RPMI7951 (cell line): ENCODE measurements around the gene BTBD19. TPM values are rescaled to one million over a fixed set of nuclear protein-coding genes. Genes with fewer than 3 reads are reported as not detected.
"Not testable (repeated sequence)": the region's sequence is repeated elsewhere in the genome, so short reads cannot be mapped to it uniquely, and the experiment has no call there.

Experiments
- DNase-seq: peaks from one replicate; pipeline ENCODE4 v3.0.0-alpha.2; 2012; ENCODE audit warnings: low read depth
- total RNA-seq: library from RNA; depleted of rRNA; stranded (reverse); fragments of >200 nt; shearing (Covaris generic); gene quantifications from 2 replicates; pipeline ENCODE4 v1.2.3, GENCODE V29; 2014

Gene BTBD19
- total RNA-seq, 1 experiment from 2014 or later = 5.0 TPM

GRCh38 chr1:44828003-44828651 lies 19.8 kb downstream of the BTBD19 start:
- no peak for DNase-seq

DNA sequence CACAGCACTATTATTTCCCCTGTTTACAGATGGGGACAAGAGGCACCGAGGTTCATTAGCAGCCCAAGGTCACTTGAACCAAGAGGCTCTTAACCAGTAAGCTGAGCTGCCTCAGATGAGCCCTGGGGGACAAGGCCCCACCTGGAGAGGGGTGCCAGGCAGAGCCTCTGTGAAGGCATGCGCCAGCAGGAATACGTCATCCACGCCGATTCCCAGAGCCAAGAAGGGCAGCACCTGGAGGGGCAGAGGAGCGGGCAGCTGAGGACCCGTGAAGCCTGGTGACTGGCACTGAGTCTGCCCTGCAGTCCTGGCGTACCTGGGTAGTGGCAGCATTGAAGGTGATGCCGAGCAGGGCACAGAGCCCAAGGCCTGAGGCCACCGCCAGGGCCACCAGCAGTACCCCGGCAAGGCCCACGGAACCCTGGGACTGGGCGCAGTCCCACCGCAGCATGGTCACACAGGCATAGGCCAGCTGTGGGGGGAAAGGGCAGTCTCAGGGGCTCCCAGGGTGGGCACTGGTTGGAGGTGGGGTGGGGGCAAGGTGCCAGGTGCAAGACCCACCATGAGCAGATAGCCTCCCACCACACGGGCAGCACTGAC lies 20.6 kb downstream of the BTBD19 start:
- DNase-seq = no peak

GRCh38 chr1:44829506-44830384 lies 21.4 kb downstream of the BTBD19 start:
- DNase-seq = no peak

DNA sequence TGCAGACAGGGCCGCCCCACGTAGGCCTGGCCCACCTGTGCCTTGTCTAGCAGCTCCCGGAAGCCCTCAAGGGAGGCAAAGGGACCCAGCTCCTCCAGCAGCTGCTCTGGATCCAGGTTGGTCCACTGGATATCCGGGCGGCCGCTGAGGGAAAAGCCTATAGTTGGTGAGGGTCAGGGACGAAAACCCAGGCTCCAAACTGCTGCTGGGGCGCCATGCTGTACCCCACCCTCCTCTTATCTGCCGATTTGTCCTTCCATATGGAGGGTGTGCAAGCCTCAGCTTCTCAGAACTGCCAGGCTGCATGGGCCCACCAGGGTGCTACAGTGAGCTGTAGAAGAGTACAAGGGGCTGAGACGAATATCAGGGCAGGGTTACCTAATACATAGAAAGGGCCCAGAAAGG lies 22.6 kb downstream of the BTBD19 start:
- no peak for DNase-seq

GRCh38 chr1:44831516-44831915 lies 23.2 kb downstream of the BTBD19 start:
- no peak for DNase-seq

DNA sequence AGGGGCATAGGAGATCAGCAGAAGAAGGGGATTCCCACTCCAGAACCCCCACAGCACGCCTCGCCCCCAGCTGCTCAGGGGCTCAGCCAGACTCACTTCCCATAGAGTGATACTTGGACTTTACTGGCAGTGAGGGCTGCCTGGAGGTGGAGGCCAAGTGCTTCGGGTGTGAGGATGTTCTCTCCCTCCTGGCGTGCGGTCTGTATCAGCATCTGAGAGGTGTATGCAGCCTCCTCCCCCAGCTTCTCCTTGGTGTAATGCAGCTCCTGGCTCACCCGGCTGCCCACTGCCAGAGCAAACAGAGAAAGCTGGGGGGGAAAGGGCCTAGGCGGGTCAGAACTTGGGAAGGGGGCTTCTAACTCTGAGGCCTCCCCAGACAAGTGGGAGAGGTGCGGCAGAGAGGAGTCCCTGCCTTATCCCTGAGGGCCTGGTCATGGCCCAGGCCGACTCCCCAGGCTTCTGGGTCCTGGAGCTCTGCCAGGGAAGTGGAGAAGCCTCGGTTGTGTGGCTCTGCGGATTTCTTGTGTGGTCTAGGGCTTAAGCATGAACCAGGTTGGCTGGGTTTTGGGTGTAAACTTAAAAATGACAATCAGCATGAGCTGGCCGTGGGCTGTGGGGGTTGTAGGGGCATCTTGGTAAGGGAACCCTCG lies 23.9 kb downstream of the BTBD19 start:
- DNase-seq = no peak

GRCh38 chr1:44834328-44834727 lies 26.0 kb downstream of the BTBD19 start:
- DNase-seq = no peak

- peak; percentile 76 for DNase-seq
Observed at GRCh38 chr1:44835738-44836675, 27.7 kb downstream of the BTBD19 start.

- DNase-seq = not testable (repeated sequence)
Observed at GRCh38 chr1:44838294-44838693, 30.0 kb downstream of the BTBD19 start.

DNA sequence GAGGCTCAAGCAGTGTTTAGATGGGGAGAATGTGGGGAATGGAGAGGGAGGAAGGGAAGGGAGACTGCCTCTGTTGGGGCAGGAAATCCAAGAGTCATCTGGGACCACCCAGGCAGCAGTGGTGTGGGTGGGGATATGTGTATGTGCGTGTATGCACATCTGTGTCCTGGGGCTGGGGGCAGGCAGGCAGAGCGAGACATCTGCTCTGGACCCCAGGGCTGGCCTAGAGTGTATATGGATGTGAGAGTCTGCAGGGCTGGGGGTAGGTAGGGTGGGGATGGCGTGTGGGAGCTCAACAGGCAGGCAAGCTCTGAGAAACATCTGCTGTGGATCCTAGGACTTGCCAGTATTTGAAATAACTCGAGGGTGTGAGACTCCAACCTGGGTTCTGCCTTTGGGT lies 31.3 kb downstream of the BTBD19 start:
- no peak for DNase-seq

- DNase-seq = no peak
Observed at GRCh38 chr1:44842486-44842861, 34.2 kb downstream of the BTBD19 start.

- peak; percentile 83 for DNase-seq
Observed at GRCh38 chr1:44842862-44843655, 34.7 kb downstream of the BTBD19 start, which contains the start of gene PTCH2. PTCH2 (minus strand) TSS chr1:44843253; CDS start chr1:44842932, 321 bp downstream.

- no peak for DNase-seq
Observed at GRCh38 chr1:44846985-44847384, 38.7 kb downstream of the BTBD19 start.

- DNase-seq = no peak
Observed at GRCh38 chr1:44847845-44848244, 39.5 kb downstream of the BTBD19 start.

DNA sequence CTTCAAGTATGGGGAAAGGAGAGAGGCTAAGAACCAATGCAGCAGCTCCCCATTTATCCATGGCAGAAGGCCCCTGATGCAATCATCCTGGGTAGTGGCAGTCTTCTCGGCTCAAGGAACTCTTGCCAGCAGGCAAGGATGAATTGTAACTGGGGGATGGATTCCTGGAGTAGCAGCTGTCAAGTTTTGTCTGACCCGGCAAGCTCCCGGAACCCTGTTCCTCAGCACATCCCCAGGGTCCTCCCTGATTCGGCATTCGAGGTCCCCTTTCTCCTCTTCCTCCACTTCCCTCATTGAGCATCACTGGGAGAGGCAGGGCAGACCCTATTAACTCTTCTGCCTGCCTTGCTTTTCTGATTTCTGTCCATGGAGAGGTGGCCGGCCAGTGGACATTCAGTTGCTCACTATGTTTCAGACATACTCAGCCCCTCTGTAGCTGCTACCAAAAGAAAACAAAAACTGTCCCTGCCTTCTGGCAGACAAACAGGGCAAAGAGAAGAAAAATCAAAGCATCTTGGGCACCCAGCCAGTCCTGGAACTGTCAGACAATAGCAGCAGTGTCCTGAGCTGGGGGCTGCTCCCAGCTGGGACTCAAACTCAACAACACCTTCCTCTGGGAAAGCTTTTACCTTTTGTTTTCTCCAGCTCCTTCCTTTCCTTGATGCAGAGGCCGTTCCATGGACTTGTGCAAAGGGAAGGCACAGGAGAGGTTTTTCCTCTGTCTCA lies 40.3 kb downstream of the BTBD19 start:
- no peak for DNase-seq

GRCh38 chr1:44849575-44850132 lies 41.3 kb downstream of the BTBD19 start:
- peak; percentile 27 for DNase-seq

- no peak for DNase-seq
Observed at GRCh38 chr1:44851308-44851707, 43.0 kb downstream of the BTBD19 start.

DNA sequence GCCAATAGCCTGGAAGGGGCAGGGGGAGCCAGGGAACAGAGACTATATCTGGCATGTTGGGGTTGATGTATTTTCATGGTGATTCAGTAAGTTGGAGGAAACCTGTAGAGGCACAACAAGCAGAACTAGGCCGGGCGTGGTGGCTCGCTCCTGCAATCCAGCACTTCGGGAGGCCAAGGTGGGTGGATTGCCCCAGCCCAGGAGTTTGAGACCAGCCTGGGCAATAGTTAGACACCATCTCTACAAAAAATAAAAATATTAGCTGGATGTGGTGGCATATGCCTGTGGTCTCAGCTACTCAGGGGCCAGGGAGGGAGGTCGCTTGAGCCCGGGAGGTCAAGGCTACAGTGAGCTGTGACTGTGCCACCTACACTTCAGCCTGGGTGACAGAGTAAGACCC lies 44.9 kb downstream of the BTBD19 start:
- no peak for DNase-seq

DNA sequence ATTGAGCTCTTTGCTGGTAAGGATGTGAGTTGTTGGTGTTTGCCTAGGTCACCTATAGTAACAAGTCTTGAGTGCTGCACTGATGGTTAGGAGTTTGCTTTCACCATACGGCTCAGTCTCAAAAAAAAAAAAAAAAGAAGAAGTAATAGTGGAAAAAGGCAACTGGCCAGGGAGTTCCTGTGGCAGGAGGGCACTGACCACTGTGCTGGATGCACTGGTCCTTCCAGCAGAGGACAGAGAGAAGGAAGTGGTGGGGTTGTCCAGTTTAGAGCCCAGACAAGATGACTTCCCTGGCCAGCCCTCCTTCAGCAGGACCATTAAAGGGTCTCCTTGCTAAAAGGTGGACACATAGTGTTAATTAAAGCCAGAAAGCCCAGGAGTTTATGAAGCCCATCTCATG lies 46.6 kb downstream of the BTBD19 start:
- no peak for DNase-seq
